Measurements from ENCODE around the gene POU2F2.

GRCh38 chr19:42158926-42159325 lies 26.7 kb upstream of the POU2F2 start:
- TF ChIP-seq, protein P1, sequence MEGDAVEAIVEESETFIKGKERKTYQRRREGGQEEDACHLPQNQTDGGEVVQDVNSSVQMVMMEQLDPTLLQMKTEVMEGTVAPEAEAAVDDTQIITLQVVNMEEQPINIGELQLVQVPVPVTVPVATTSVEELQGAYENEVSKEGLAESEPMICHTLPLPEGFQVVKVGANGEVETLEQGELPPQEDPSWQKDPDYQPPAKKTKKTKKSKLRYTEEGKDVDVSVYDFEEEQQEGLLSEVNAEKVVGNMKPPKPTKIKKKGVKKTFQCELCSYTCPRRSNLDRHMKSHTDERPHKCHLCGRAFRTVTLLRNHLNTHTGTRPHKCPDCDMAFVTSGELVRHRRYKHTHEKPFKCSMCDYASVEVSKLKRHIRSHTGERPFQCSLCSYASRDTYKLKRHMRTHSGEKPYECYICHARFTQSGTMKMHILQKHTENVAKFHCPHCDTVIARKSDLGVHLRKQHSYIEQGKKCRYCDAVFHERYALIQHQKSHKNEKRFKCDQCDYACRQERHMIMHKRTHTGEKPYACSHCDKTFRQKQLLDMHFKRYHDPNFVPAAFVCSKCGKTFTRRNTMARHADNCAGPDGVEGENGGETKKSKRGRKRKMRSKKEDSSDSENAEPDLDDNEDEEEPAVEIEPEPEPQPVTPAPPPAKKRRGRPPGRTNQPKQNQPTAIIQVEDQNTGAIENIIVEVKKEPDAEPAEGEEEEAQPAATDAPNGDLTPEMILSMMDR (IDR thresholded peaks at IDR 0.05; ENCODE audit: extremely low read depth in 1 of 2, insufficient read depth in 1 of 2, low read depth in 1 of 2, low read length in 2 of 2), result no peak
- TF ChIP-seq, protein P2, sequence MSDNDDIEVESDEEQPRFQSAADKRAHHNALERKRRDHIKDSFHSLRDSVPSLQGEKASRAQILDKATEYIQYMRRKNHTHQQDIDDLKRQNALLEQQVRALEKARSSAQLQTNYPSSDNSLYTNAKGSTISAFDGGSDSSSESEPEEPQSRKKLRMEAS (IDR thresholded peaks at IDR 0.05; ENCODE audit: insufficient read depth, insufficient read length), result no peak
- TF ChIP-seq POLR2AphosphoS5 (IDR thresholded peaks at IDR 0.05; ENCODE audit: insufficient read depth, low read depth, low read length) (no peak), POLR2A (IDR thresholded peaks at IDR 0.05; ENCODE audit: low read depth, low read length) (no peak)
